Heart right ventricle (tissue), 16 donors: ENCODE results near the gene ARHGEF3. TPM values are rescaled to one million over a fixed set of nuclear protein-coding genes. Genes with fewer than 3 reads are reported as not detected.

Experiments used
- ATAC-seq, 8 donors: fragments of 200-7000 bp; cut with Tn5 transposase; one replicate each; pipeline ENCODE4 v1.9.1; 2020; ENCODE audit warnings: mild to moderate bottlenecking in 8 of 8, moderate library complexity in 8 of 8, moderate number of reproducible peaks in 1 of 8
- DNase-seq, 2 donors: peaks; one replicate each; pipeline ENCODE4 v3.0.0-alpha.2; 2020
- H3K27ac ChIP-seq, 10 donors: fragments of 200-600 bp; sonication (generic) in 2 of 10; one replicate each; pipeline versions ENCODE4 v1.5.0 to v1.8.0; 2020 to 2022; ENCODE audit warnings: mild to moderate bottlenecking in 3 of 10
- H3K27me3 ChIP-seq, 7 donors: fragments of 200-600 bp; one replicate each; pipeline ENCODE4 v1.8.0; 2021 to 2022; ENCODE audit warnings: mild to moderate bottlenecking in 2 of 7
- H3K36me3 ChIP-seq, 9 donors: fragments of 200-600 bp; sonication (generic) in 1 of 9; one replicate each; pipeline versions ENCODE4 v1.5.0 to v1.8.0; 2020 to 2022; ENCODE audit warnings: mild to moderate bottlenecking in 2 of 9
- H3K4me1 ChIP-seq, 9 donors: fragments of 200-600 bp; sonication (generic) in 1 of 9; one replicate each; pipeline versions ENCODE4 v1.5.0 to v1.8.0; 2020 to 2022; ENCODE audit warnings: mild to moderate bottlenecking in 4 of 9
- H3K4me3 ChIP-seq, 10 donors: fragments of 200-600 bp; sonication (generic) in 2 of 10; one replicate each; pipeline versions ENCODE4 v1.5.0 to v1.8.0; 2020 to 2022; ENCODE audit warnings: mild to moderate bottlenecking in 7 of 10, moderate library complexity in 2 of 10
- H3K9me3 ChIP-seq, 11 donors: fragments of 200-600 bp in 10 of 11; sonication (generic) in 2 of 11; one replicate each; pipeline versions ENCODE4 v1.5.0 to v1.8.0; 2013 to 2022; ENCODE audit warnings: mild to moderate bottlenecking in 2 of 11, control low read depth in 1 of 11, moderate library complexity in 1 of 11
- CTCF ChIP-seq, 9 donors: fragments of 200-600 bp; sonication (generic) in 2 of 9; IDR thresholded peaks; one replicate each; pipeline versions ENCODE4 v1.5.0 to v1.8.0; 2021 to 2022; ENCODE audit warnings: antibody characterized with exemption in 9 of 9, mild to moderate bottlenecking in 5 of 9, moderate library complexity in 1 of 9
- WGBS, 2 donors: extraction: QIAGEN DNeasy Blood & Tissue Kit; methylation state at CpG; one replicate each; pipeline ENCODE4 v1.1.7; 2013; ENCODE audit warnings: inconsistent platforms in 1 of 2; 5-methylcytosine and 5-hydroxymethylcytosine counted together
- intact Hi-C, 10 donors: fragments of 100-400 bp; cut with DNase I; formaldehyde crosslinking; loops; one replicate each; pipeline versions ENCODE4 v1.11.1 to v1.14.2; 2022
- polyA plus RNA-seq, 2 donors: library from polyadenylated mRNA; stranded (reverse); fragments of 200-250 nt; gene quantifications; one replicate each; pipeline ENCODE4 v1.2.3, GENCODE V29; 2013
- total RNA-seq, 10 donors: library from RNA; stranded (reverse); fragmentation: NEBNext Ultra II Directional in 3 of 10; extraction: Animal tissue kit (Norgen Biotek cat#: 25700) in 3 of 10; gene quantifications; one replicate each; pipeline versions ENCODE4 v1.2.1 to v1.2.4, GENCODE V29; 2021 to 2023
- donor health status: Arrhythmogenic right ventricular cardiomyopathy.
- donor health status: ischemic (EF 13 %, LVEDD 7.1; RV severe dilation, severe dysfunction).
- donor health status: healthy with polysubstance abuse.
- donor health status: DM: no; HTN: yes; CAD: no.
- donor health status: DM: no; HTN: no; CAD: no.
- donor health status: ischemic (EF 25% LVEDD 6.9; RV normal size, moderate dysfunction).
- donor health status: ischemic (EF 25% LVEDD 5.7; RV mildly dilated, moderate dysfunction).
- donor health status: healthy.
- donor health status: DM: yes; HTN: yes; CAD: no.
- donor health status: Ischemic cardiomyopathy.
- donor health status: ischemic (EF 35%, LVEDD 5.7; RV mildly dilated, moderate dysfunction).
- donor health status: nonischemic (EF 11% LVEDD 7.7; RV severe dilation, severe dysfunction).
- donor health status: DM: yes; HTN: yes; CAD: no.
- donor health status: PGD.
- donor health status: ischemic (EF 29% LVEDD 5.4; RV normal size, mild dysfunction).
- donor health status: nonischemic (EF 23%, LVEDD 6.1; RV moderate dilation, normal function).

Gene ARHGEF3
- total and polyA plus RNA-seq, 12 donors = 6.6 to 26.1 (median 17.0) TPM

DNA sequence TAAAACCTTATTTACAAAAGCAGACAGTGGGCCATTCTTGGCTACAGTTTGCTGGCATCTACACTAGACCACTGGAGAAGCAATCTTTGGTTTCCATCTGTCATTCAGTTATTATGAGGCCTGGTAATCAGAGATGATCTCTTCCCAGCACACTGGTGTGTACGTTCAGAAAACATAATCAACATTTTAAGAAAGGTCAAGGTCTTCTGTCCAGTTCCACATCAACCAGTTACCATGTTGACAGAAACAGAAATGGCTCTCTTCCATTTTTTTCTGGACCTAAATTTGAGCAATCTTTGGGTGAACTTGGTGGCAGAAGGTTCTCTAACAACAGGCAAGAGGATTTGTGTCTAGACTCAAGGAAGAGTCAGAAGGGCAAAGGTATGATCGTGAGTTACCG, 29.8 kb upstream of the ARHGEF3 start:
- no peaks in the 10 kb centered on the region for H3K27me3 ChIP-seq
- no peak for TF ChIP-seq CTCF (IDR thresholded peaks at IDR 0.05)
- no peak overlapping the region for H3K27ac ChIP-seq
- WGBS, 2 donors = 84 to 86% methylated on average over 3 of the region's 3 CpGs
- no peaks in the 10 kb centered on the region for H3K36me3 ChIP-seq
- DNase-seq (no peak), ATAC-seq (no peak)
- peaks cover 0 to 11% (median 0%) of the 10 kb centered on the region in 9 donors for H3K4me1 ChIP-seq
- H3K4me3 ChIP-seq = no peak overlapping the region
- no peaks in the 10 kb centered on the region for H3K9me3 ChIP-seq
- intact Hi-C loops = no loop called here

- 82 to 90% methylated on average over 2 of the region's 2 CpGs for WGBS, 2 donors
- TF ChIP-seq CTCF (IDR thresholded peaks at IDR 0.05) = no peak
- Histone ChIP-seq H3K27ac (no peak overlapping the region), H3K27me3 (no peaks in the 10 kb centered on the region), H3K36me3 (no peaks in the 10 kb centered on the region), H3K4me1 (peaks cover 0 to 10% (median 0%) of the 10 kb centered on the region in 9 donors), H3K9me3 (no peaks in the 10 kb centered on the region), H3K4me3 (no peak overlapping the region)
- ATAC-seq = no peak
- no peak for DNase-seq
- intact Hi-C loops = no loop called here
Measured at GRCh38 chr3:56830884-56831283, 29.1 kb upstream of the ARHGEF3 start.

DNA sequence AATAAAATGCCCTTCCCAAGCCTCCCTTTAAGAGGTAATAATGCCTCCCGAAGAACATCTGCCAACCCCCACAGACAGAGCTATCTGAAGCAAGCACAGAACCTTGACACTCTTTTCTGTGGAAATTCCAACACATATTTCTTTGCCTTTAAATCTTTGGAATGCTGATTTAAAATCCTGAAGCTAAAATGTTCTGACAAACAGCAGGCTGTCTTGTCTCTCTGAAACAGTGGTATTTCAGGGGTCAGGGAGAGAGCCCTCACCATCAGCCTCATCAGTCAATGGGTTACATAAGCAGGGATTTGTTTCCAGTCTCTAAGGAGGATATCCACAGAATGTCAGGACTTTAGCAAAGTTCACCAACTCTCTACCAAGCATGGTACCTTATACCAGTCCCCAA, 27.8 kb upstream of the ARHGEF3 start:
- no peaks in the 10 kb centered on the region for H3K9me3 ChIP-seq
- H3K36me3 ChIP-seq = no peaks in the 10 kb centered on the region
- intact Hi-C loops = no loop called here
- ATAC-seq (no peak), DNase-seq (no peak)
- H3K27ac ChIP-seq = no peak overlapping the region
- 40 to 59% methylated on average over 1 of the region's 1 CpG for WGBS, 2 donors
- H3K4me1 ChIP-seq = peaks cover 0 to 9% (median 0%) of the 10 kb centered on the region in 9 donors
- no peaks in the 10 kb centered on the region for H3K27me3 ChIP-seq
- no peak overlapping the region for H3K4me3 ChIP-seq
- TF ChIP-seq CTCF (IDR thresholded peaks at IDR 0.05) = no peak

GRCh38 chr3:56826831-56827722, 25.3 kb upstream of the ARHGEF3 start:
- no peaks in the 10 kb centered on the region for H3K9me3 ChIP-seq
- no peaks in the 10 kb centered on the region for H3K36me3 ChIP-seq
- intact Hi-C loops = no loop called here
- DNase-seq = no peak
- TF ChIP-seq CTCF (IDR thresholded peaks at IDR 0.05) = no peak
- peaks cover 0 to 18% (median 8%) of the 10 kb centered on the region in 9 donors for H3K4me1 ChIP-seq
- no peak overlapping the region for H3K4me3 ChIP-seq
- no peak overlapping the region for H3K27ac ChIP-seq
- no peaks in the 10 kb centered on the region for H3K27me3 ChIP-seq
- WGBS, 2 donors = 95 to 96% methylated on average over 5 of the region's 5 CpGs
- no peak for ATAC-seq
